H1 (cell line): Measurements from ENCODE around the gene CEP170.

Source experiments
- CEBPB ChIP-seq: IDR thresholded peaks from 2 replicates; pipeline ENCODE4 v1.6.1; 2012; ENCODE audit warnings: low read depth, low read length
- CHD1 ChIP-seq: IDR thresholded peaks from 2 replicates; pipeline ENCODE4 v1.6.1; 2012; ENCODE audit warnings: low read depth, low read length, improper control_type of control experiment
- EGR1 ChIP-seq: IDR thresholded peaks from 2 replicates; pipeline ENCODE4 v1.6.1; 2011; ENCODE audit warnings: low read depth, low read length, borderline replicate concordance
- EP300 ChIP-seq, 2 experiments: IDR thresholded peaks; 1 replicate in 1 of 2; 2 replicates in 1 of 2; pipeline ENCODE4 v1.6.1; 2011 to 2012; ENCODE audit warnings: low read depth in 2 of 2, low read length in 2 of 2, mild to moderate bottlenecking in 2 of 2, borderline replicate concordance in 1 of 2, inconsistent platforms in 1 of 2, moderate library complexity in 1 of 2
- EZH2 ChIP-seq: fragments of 200-600 bp; sonication (generic); IDR thresholded peaks from 2 replicates; pipeline ENCODE4 v1.7.1; 2012; ENCODE audit warnings: low read depth, mild to moderate bottlenecking, moderate library complexity, low read length, inconsistent platforms; ENCODE audit not compliant: severe bottlenecking
- HDAC2 ChIP-seq, 2 experiments: fragments of 300-600 bp in 1 of 2; sonication (generic) in 1 of 2; IDR thresholded peaks; 2 replicates each; pipeline ENCODE4 v1.6.1; 2011 to 2012; ENCODE audit warnings: low read depth in 2 of 2, low read length in 2 of 2, mild to moderate bottlenecking in 2 of 2, moderate library complexity in 2 of 2, borderline replicate concordance in 1 of 2, inconsistent platforms in 1 of 2
- POLR2A ChIP-seq, 2 experiments: IDR thresholded peaks; 1 replicate in 1 of 2; 2 replicates in 1 of 2; pipeline ENCODE4 v1.6.1; 2011; ENCODE audit warnings: low read depth in 2 of 2, low read length in 2 of 2, mild to moderate bottlenecking in 2 of 2; ENCODE audit errors: control extremely low read depth in 1 of 2
- POLR2AphosphoS5 ChIP-seq: IDR thresholded peaks from 2 replicates; pipeline ENCODE4 v1.6.1; 2011; ENCODE audit warnings: low read depth, low read length
- RFX5 ChIP-seq: IDR thresholded peaks from 2 replicates; pipeline ENCODE4 v1.6.1; 2011; ENCODE audit warnings: low read depth, low read length, improper control_type of control experiment, borderline replicate concordance
- SP2 ChIP-seq: IDR thresholded peaks from 2 replicates; pipeline ENCODE4 v1.6.1; 2012; ENCODE audit warnings: mild to moderate bottlenecking, low read length, inconsistent platforms
- TAF1 ChIP-seq: IDR thresholded peaks from 2 replicates; pipeline ENCODE4 v1.6.1; 2011; ENCODE audit warnings: mild to moderate bottlenecking, low read depth, low read length
- ZNF274 ChIP-seq: IDR thresholded peaks from 2 replicates; pipeline ENCODE4 v1.7.0; 2012; ENCODE audit warnings: low read length, borderline replicate concordance; ENCODE audit errors: extremely low read depth
- TF ChIP-seq, protein P1 (sequence below), 3 experiments: IDR thresholded peaks; 1 replicate in 2 of 3; 2 replicates in 1 of 3; pipeline versions ENCODE4 v1.5.1 to v1.6.1; 2011; ENCODE audit warnings: low read length in 3 of 3, mild to moderate bottlenecking in 3 of 3, inconsistent platforms in 2 of 3, low read depth in 1 of 3, moderate library complexity in 1 of 3; ENCODE audit not compliant: insufficient read depth in 1 of 3; ENCODE audit errors: control extremely low read depth in 1 of 3

DNA sequence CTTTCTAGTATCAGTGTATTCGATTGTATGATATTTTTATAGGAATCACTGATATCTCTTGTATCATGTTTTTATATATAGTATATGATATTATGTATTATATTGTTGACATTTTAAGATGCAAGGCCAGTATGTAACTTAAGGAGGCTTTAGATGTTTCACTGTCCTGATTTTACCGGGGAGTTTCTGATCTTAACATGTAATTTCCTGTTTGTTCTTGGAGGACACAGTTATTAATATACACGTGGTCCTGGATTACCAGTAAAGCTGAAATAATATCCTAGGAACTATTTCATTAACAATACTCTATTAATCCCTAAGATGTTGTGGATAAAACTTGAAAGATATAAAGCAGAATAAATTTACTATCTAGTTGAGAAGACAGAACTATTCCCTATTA lies 20.2 kb upstream of the CEP170 start:
- TF ChIP-seq TAF1 (no peak), SP2 (no peak), RFX5 (no peak), ZNF274 (no peak), POLR2AphosphoS5 (no peak), EGR1 (no peak), CHD1 (no peak), POLR2A (IDR thresholded peaks at IDR 0.05; ENCODE audit: control extremely low read depth in 1 of 2, low read depth in 2 of 2, low read length in 2 of 2) (no peak), EP300 (IDR thresholded peaks at IDR 0.05; ENCODE audit: borderline replicate concordance in 1 of 2, low read depth in 2 of 2, low read length in 2 of 2) (no peak), HDAC2 (IDR thresholded peaks at IDR 0.05; ENCODE audit: borderline replicate concordance in 1 of 2, low read depth in 2 of 2, low read length in 2 of 2) (no peak), CEBPB (no peak), EZH2 (no peak)
- TF ChIP-seq, protein P1, sequence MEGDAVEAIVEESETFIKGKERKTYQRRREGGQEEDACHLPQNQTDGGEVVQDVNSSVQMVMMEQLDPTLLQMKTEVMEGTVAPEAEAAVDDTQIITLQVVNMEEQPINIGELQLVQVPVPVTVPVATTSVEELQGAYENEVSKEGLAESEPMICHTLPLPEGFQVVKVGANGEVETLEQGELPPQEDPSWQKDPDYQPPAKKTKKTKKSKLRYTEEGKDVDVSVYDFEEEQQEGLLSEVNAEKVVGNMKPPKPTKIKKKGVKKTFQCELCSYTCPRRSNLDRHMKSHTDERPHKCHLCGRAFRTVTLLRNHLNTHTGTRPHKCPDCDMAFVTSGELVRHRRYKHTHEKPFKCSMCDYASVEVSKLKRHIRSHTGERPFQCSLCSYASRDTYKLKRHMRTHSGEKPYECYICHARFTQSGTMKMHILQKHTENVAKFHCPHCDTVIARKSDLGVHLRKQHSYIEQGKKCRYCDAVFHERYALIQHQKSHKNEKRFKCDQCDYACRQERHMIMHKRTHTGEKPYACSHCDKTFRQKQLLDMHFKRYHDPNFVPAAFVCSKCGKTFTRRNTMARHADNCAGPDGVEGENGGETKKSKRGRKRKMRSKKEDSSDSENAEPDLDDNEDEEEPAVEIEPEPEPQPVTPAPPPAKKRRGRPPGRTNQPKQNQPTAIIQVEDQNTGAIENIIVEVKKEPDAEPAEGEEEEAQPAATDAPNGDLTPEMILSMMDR (IDR thresholded peaks at IDR 0.05; ENCODE audit: control extremely low read depth in 1 of 3, insufficient read depth in 1 of 3, low read depth in 1 of 3, low read length in 3 of 3), result no peak
